ENCODE data around the gene PDIA5.

The PDIA5 gene

DNA sequence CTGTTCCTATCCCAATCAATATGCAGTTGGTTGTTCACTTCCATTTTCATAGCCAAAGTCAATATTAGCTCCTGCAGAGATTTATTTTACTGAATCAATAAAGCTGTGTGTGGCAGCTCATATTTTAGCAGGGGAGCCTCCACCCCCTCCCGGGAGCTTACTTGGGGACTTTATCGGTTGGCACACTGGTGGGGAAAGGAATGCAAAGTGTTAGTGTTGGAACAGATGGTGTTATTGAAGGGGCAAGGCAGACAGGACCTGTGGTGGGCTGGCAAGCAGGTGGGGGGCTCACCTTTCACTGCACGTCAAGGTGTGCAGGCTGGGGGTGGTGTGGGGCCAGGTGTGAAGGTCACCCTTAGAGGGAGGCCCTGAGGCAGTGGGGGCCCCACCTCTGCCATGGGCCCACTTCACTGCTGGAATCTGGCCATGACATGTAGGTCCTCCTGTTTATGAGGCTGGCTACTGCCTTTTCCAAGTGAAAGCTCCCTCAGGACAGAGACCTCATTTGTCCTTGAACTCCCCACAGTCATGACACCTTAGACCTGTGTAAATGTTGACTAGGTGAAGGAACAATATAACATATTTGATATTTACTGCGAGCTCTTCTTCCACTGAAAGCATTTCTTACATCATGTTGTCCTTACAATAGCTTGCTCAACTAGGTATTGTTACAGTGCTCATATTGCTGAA, 90.9 kb downstream of the PDIA5 start:
- peaks cover 11% of the 10 kb centered on the region; the same call in 1 of the 2 replicates for H3K36me3 ChIP-seq (ENCODE audit: insufficient read depth, low read length)
- H3K4me1 ChIP-seq (ENCODE audit: insufficient read depth, low read length, severe bottlenecking) = peaks cover 6% of the 10 kb centered on the region
- TF ChIP-seq, protein P1, sequence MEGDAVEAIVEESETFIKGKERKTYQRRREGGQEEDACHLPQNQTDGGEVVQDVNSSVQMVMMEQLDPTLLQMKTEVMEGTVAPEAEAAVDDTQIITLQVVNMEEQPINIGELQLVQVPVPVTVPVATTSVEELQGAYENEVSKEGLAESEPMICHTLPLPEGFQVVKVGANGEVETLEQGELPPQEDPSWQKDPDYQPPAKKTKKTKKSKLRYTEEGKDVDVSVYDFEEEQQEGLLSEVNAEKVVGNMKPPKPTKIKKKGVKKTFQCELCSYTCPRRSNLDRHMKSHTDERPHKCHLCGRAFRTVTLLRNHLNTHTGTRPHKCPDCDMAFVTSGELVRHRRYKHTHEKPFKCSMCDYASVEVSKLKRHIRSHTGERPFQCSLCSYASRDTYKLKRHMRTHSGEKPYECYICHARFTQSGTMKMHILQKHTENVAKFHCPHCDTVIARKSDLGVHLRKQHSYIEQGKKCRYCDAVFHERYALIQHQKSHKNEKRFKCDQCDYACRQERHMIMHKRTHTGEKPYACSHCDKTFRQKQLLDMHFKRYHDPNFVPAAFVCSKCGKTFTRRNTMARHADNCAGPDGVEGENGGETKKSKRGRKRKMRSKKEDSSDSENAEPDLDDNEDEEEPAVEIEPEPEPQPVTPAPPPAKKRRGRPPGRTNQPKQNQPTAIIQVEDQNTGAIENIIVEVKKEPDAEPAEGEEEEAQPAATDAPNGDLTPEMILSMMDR (IDR thresholded peaks at IDR 0.05; ENCODE audit: low read length) = no peak
- TF ChIP-seq EZH2 (IDR thresholded peaks at IDR 0.05; ENCODE audit: borderline replicate concordance, low read length) = no peak
- H3K9ac ChIP-seq (ENCODE audit: low read length) = no peak overlapping the region
- H2AFZ ChIP-seq (ENCODE audit: low read length) = no peak overlapping the region
- no peaks in the 10 kb centered on the region for H3F3A ChIP-seq (ENCODE audit: insufficient read depth, low read length)
- H3K4me3 ChIP-seq (ENCODE audit: low read depth, low read length, poor library complexity, severe bottlenecking) = no peak overlapping the region
- no peaks in the 10 kb centered on the region for H3K79me2 ChIP-seq (ENCODE audit: insufficient read depth, low read length)
- H3K9me3 ChIP-seq (ENCODE audit: low read length) = no peaks in the 10 kb centered on the region
- H3K4me2 ChIP-seq (ENCODE audit: low read length) = no peak overlapping the region
- H4K20me1 ChIP-seq (ENCODE audit: insufficient read depth, low read length) = no peaks in the 10 kb centered on the region
- H3K9me2 ChIP-seq (ENCODE audit: low read depth, low read length) = no peaks in the 10 kb centered on the region
- no peaks in the 10 kb centered on the region for H3K27me3 ChIP-seq (ENCODE audit: insufficient read depth, low read length)
- H3K27ac ChIP-seq (ENCODE audit: low read depth, low read length, poor library complexity, severe bottlenecking) = no peak overlapping the region

- no peaks in the 10 kb centered on the region for H3K79me2 ChIP-seq (ENCODE audit: insufficient read depth, low read length)
- H3K9me3 ChIP-seq (ENCODE audit: low read length) = no peaks in the 10 kb centered on the region
- H3K9ac ChIP-seq (ENCODE audit: low read length) = no peak overlapping the region
- peaks cover 11% of the 10 kb centered on the region; the same call in 1 of the 2 replicates for H3K36me3 ChIP-seq (ENCODE audit: insufficient read depth, low read length)
- no peak overlapping the region for H3K4me2 ChIP-seq (ENCODE audit: low read length)
- no peak overlapping the region for H3K4me3 ChIP-seq (ENCODE audit: low read depth, low read length, poor library complexity, severe bottlenecking)
- H3K27me3 ChIP-seq (ENCODE audit: insufficient read depth, low read length) = no peaks in the 10 kb centered on the region
- no peaks in the 10 kb centered on the region for H3F3A ChIP-seq (ENCODE audit: insufficient read depth, low read length)
- no peak overlapping the region for H3K27ac ChIP-seq (ENCODE audit: low read depth, low read length, poor library complexity, severe bottlenecking)
- no peak overlapping the region for H2AFZ ChIP-seq (ENCODE audit: low read length)
- H3K4me1 ChIP-seq (ENCODE audit: insufficient read depth, low read length, severe bottlenecking) = no peaks in the 10 kb centered on the region
- H4K20me1 ChIP-seq (ENCODE audit: insufficient read depth, low read length) = no peaks in the 10 kb centered on the region
- no peaks in the 10 kb centered on the region for H3K9me2 ChIP-seq (ENCODE audit: low read depth, low read length)
- no peak for TF ChIP-seq EZH2 (IDR thresholded peaks at IDR 0.05; ENCODE audit: borderline replicate concordance, low read length)
- TF ChIP-seq, protein P1 (IDR thresholded peaks at IDR 0.05; ENCODE audit: low read length) = no peak
Observed at GRCh38 chr3:123158330-123158729, 91.5 kb downstream of the PDIA5 start.

- no peaks in the 10 kb centered on the region for H3K27me3 ChIP-seq (ENCODE audit: insufficient read depth, low read length)
- H3K4me2 ChIP-seq (ENCODE audit: low read length) = no peak overlapping the region
- H3F3A ChIP-seq (ENCODE audit: insufficient read depth, low read length) = no peaks in the 10 kb centered on the region
- no peaks in the 10 kb centered on the region for H4K20me1 ChIP-seq (ENCODE audit: insufficient read depth, low read length)
- no peak overlapping the region for H3K4me3 ChIP-seq (ENCODE audit: low read depth, low read length, poor library complexity, severe bottlenecking)
- peaks cover 12% of the 10 kb centered on the region; the same call in 1 of the 2 replicates for H3K36me3 ChIP-seq (ENCODE audit: insufficient read depth, low read length)
- H3K27ac ChIP-seq (ENCODE audit: low read depth, low read length, poor library complexity, severe bottlenecking) = no peak overlapping the region
- TF ChIP-seq EZH2 (IDR thresholded peaks at IDR 0.05; ENCODE audit: borderline replicate concordance, low read length) = no peak
- TF ChIP-seq, protein P1 (IDR thresholded peaks at IDR 0.05; ENCODE audit: low read length) = no peak
- no peaks in the 10 kb centered on the region for H3K4me1 ChIP-seq (ENCODE audit: insufficient read depth, low read length, severe bottlenecking)
- no peaks in the 10 kb centered on the region for H3K79me2 ChIP-seq (ENCODE audit: insufficient read depth, low read length)
- H3K9me2 ChIP-seq (ENCODE audit: low read depth, low read length) = no peaks in the 10 kb centered on the region
- H3K9me3 ChIP-seq (ENCODE audit: low read length) = no peaks in the 10 kb centered on the region
- no peak overlapping the region for H3K9ac ChIP-seq (ENCODE audit: low read length)
- no peak overlapping the region for H2AFZ ChIP-seq (ENCODE audit: low read length)
Observed at GRCh38 chr3:123158899-123159390, 92.1 kb downstream of the PDIA5 start.
